ENCODE results near the gene LPAR2.

Gene LPAR2

GRCh38 chr19:19578252-19578651 lies 49.8 kb downstream of the LPAR2 start:
- H3K4me3 ChIP-seq (ENCODE audit: low read length), result no peak overlapping the region
- no peak for DNase-seq (ENCODE audit: low read depth, low spot score)

GRCh38 chr19:19575411-19575810 lies 52.6 kb downstream of the LPAR2 start:
- H3K4me3 ChIP-seq (ENCODE audit: low read length), result no peak overlapping the region
- DNase-seq (ENCODE audit: low read depth, low spot score), result no peak

All from Jurkat, Clone E6-1 (cell line).